B cell (primary cell): Measurements from ENCODE around the gene SFXN4. TPM values are rescaled to one million over a fixed set of nuclear protein-coding genes. Genes with fewer than 3 reads are reported as not detected.

Experiments
- ATAC-seq: fragments of 200-7000 bp; cut with Tn5 transposase; one replicate; pipeline ENCODE4 v1.10.0; 2021; ENCODE audit warnings: low read depth, mild to moderate bottlenecking, moderate number of reproducible peaks, moderate library complexity
- CTCF ChIA-PET: fragments of 350-600 bp; sonication (Branson Sonifier 250); formaldehyde crosslinking; loops from one replicate; lab custom pipeline; 2021; ENCODE audit warnings: antibody characterized with exemption, inconsistent platforms; lab: Charles Lee
- POLR2A ChIA-PET: fragments of 350-600 bp; sonication (Branson Sonifier 250); formaldehyde crosslinking; loops from one replicate; lab custom pipeline; 2021; ENCODE audit warnings: antibody characterized with exemption; lab: Charles Lee
- DNase-seq: peaks from one replicate; pipeline ENCODE4 v3.0.0; 2013
- H2AFZ ChIP-seq: 2 replicates; pipeline ENCODE4 v1.6.1; 2012; ENCODE audit warnings: mild to moderate bottlenecking, low read depth, low read length; ENCODE audit not compliant: insufficient read depth, poor library complexity, severe bottlenecking
- H3K27ac ChIP-seq, 2 donors: 1 replicate in 1 of 2; 2 replicates in 1 of 2; pipeline ENCODE4 v1.5.1; 2012 to 2013; ENCODE audit warnings: low read length in 2 of 2, mild to moderate bottlenecking in 2 of 2, moderate library complexity in 1 of 2
- H3K27me3 ChIP-seq, 4 experiments: fragments of 200-600 bp in 1 of 4; sonication (generic) in 1 of 4; replicated peaks in 1 of 4; 1 replicate in 2 of 4; 2 replicates in 2 of 4; pipeline versions ENCODE4 v1.6.1 to v1.7.0; 2013 to 2016; ENCODE audit warnings: low read length in 3 of 4, mild to moderate bottlenecking in 2 of 4, mixed read lengths in 1 of 4, moderate library complexity in 1 of 4; ENCODE audit not compliant: insufficient read depth in 4 of 4, control insufficient read depth in 3 of 4; ENCODE audit errors: control extremely low read depth in 1 of 4
- H3K36me3 ChIP-seq, 2 experiments: replicated peaks in 1 of 2; 1 replicate in 1 of 2; 2 replicates in 1 of 2; pipeline versions ENCODE4 v1.6.1 to v1.7.1; 2013; ENCODE audit warnings: low read length in 1 of 2; ENCODE audit not compliant: insufficient read depth in 2 of 2, control insufficient read depth in 1 of 2; ENCODE audit errors: control extremely low read depth in 1 of 2, extremely low read depth in 1 of 2
- H3K4me1 ChIP-seq, 2 donors: fragments of 200-600 bp in 1 of 2; sonication (generic) in 1 of 2; 1 replicate in 1 of 2; 2 replicates in 1 of 2; pipeline versions ENCODE4 v1.5.1 to v1.6.1; 2013 to 2017; ENCODE audit warnings: low read length in 2 of 2; ENCODE audit not compliant: control insufficient read depth in 2 of 2, insufficient read depth in 2 of 2
- H3K4me2 ChIP-seq: replicated peaks from 2 replicates; pipeline ENCODE3; 2012; ENCODE audit warnings: mild to moderate bottlenecking, low read depth, low read length; ENCODE audit not compliant: poor library complexity, severe bottlenecking
- H3K4me3 ChIP-seq, 5 experiments: fragments of 200-600 bp in 1 of 5; sonication (generic) in 1 of 5; 1 replicate in 3 of 5; 2 replicates in 2 of 5; pipeline versions ENCODE4 v1.5.1 to v1.7.0; 2011 to 2016; ENCODE audit warnings: low read length in 4 of 5, mild to moderate bottlenecking in 4 of 5, low read depth in 2 of 5, control low read depth in 1 of 5, moderate library complexity in 1 of 5; ENCODE audit not compliant: insufficient read depth in 1 of 5; ENCODE audit errors: control extremely low read depth in 1 of 5, extremely low read depth in 1 of 5
- H3K79me2 ChIP-seq: fragments of 200-600 bp; sonication (generic); one replicate; pipeline ENCODE4 v1.6.0; 2016; ENCODE audit warnings: low read length; ENCODE audit not compliant: control insufficient read depth, insufficient read depth
- H3K9ac ChIP-seq: fragments of 200-600 bp; sonication (generic); 2 replicates; pipeline ENCODE4 v1.6.1; 2017; ENCODE audit warnings: mild to moderate bottlenecking, low read length, moderate library complexity
- H3K9me3 ChIP-seq, 3 donors: one replicate each; pipeline versions ENCODE4 v1.6.1 to v1.7.1; 2013; ENCODE audit warnings: low read length in 2 of 3; ENCODE audit not compliant: control insufficient read depth in 2 of 3, insufficient read depth in 1 of 3; ENCODE audit errors: control extremely low read depth in 1 of 3
- H4K20me1 ChIP-seq: 2 replicates; pipeline ENCODE4 v1.6.0; 2012; ENCODE audit warnings: mild to moderate bottlenecking, low read length; ENCODE audit not compliant: insufficient read depth, control insufficient read depth, poor library complexity, severe bottlenecking
- H3K27ac Mint-ChIP-seq: one replicate; pipeline ENCODE4 v1.8.0; 2021; ENCODE audit warnings: mixed read lengths
- H3K27me3 Mint-ChIP-seq: one replicate; pipeline ENCODE4 v1.8.0; 2021; ENCODE audit warnings: mixed read lengths
- H3K4me1 Mint-ChIP-seq: one replicate; pipeline ENCODE4 v1.8.0; 2021; ENCODE audit warnings: mixed read lengths
- H3K4me3 Mint-ChIP-seq: one replicate; pipeline ENCODE4 v1.8.0; 2021; ENCODE audit warnings: mixed read lengths
- H3K9me3 Mint-ChIP-seq: one replicate; pipeline ENCODE4 v1.8.0; 2022; ENCODE audit warnings: mixed read lengths; ENCODE audit not compliant: insufficient read depth
- EZH2 ChIP-seq: IDR thresholded peaks from 2 replicates; pipeline ENCODE4 v1.6.1; 2012; ENCODE audit warnings: borderline replicate concordance, low read depth, mild to moderate bottlenecking, moderate library complexity, low read length; ENCODE audit not compliant: insufficient read depth, poor library complexity, severe bottlenecking
- WGBS: methylation state at CpG from one replicate; pipeline ENCODE4 v1.1.5; 2013; ENCODE audit warnings: missing lambda C conversion rate; ENCODE audit not compliant: insufficient coverage; 5-methylcytosine and 5-hydroxymethylcytosine counted together
- intact Hi-C: fragments of 100-400 bp; cut with micrococcal nuclease; formaldehyde crosslinking; loops from one replicate; pipeline ENCODE4 v1.10.0; 2022
- polyA plus RNA-seq: library from polyadenylated mRNA; depleted of rRNA; stranded (reverse); fragments of >200 nt; gene quantifications from 2 replicates; pipeline ENCODE4 v1.2.3, GENCODE V29; 2012
- total RNA-seq, 2 donors: library from RNA; stranded (reverse); fragments of 120-200 nt in 1 of 2; gene quantifications; 1 replicate in 1 of 2; 2 replicates in 1 of 2; pipeline versions ENCODE4 v1.2.3 to v1.2.4, GENCODE V29; 2013 to 2022
- TF ChIP-seq, protein P1 (sequence below): fragments of 200-600 bp; IDR thresholded peaks from one replicate; pipeline ENCODE4 v1.8.0; 2022; ENCODE audit warnings: antibody characterized with exemption, mild to moderate bottlenecking

SFXN4 gene
- total and polyA plus RNA-seq, 2 donors (not counting 1 experiment from before 2014, with no cell fraction given) = 9.8 to 15.4 TPM

DNA sequence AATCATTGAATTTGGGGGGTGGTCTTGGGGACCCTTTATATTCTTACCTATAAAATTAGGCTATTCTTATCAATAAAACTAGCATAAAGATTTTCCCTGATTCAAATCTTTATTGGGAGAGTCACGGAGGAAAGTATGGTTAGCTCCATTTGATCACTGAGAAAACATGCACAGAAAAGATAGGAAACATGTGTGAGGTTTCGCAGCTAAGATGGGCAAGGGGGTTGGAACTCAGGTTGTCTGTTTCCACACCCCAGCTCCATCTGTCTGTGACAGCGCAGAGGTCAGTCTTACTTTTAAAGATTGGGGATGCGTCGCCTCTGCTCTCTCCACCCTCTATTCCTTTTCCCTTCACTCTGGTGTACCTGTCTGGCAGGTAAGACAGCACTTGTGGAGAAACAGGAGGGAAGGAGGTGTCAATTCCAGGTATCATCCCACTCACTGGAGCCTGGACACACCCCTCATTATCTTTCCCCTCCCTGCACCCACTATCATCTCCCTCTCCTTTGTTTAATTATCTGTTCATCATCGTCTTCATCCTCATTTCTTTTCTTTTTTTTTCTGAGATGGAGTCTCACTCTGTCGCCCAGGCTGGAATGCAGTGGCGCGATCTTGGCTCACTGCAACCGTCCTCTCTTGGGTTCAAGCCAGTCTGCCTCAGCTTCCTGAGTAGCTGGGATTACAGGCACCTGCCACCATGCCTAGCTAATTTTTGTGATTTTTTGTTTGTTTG, 64.0 kb downstream of the SFXN4 start:
- H3K4me1 ChIP-seq = peaks cover 6 to 12% of the 10 kb centered on the region in 2 donors
- H3K9me3 ChIP-seq = no peaks in the 10 kb centered on the region
- ChIA-PET CTCF (no interaction called here), POLR2A (interaction anchor here (1.2 kb wide), 1 partner anchor 10 kb away, joined by 9 read pairs; no protein-coding TSS in a partner anchor)
- H3K27ac ChIP-seq = no peak overlapping the region
- peaks cover 8% of the 10 kb centered on the region for H4K20me1 ChIP-seq
- H3K4me3 ChIP-seq = no peak overlapping the region
- 91% methylated on average over 6 of the region's 10 CpGs for WGBS
- H3K4me2 ChIP-seq = no peak overlapping the region
- no peak for ATAC-seq
- intact Hi-C loops = loop anchor here (2.0 to 5.0 kb wide), 3 partner anchors 77 to 771 kb away; partner anchors contain the start of genes BAG3, MCMBP and PRDX3
- Mint-ChIP-seq H3K27ac (peak overlapping the region; percentile 74), H3K4me3 (no peak overlapping the region), H3K9me3 (no peaks in the 10 kb centered on the region), H3K4me1 (peaks cover 10% of the 10 kb centered on the region), H3K27me3 (no peaks in the 10 kb centered on the region)
- DNase-seq = no peak
- H3K79me2 ChIP-seq = peaks cover 7% of the 10 kb centered on the region
- H3K9ac ChIP-seq = no peak overlapping the region
- H3K36me3 ChIP-seq = no peaks in the 10 kb centered on the region
- H2AFZ ChIP-seq = no peak overlapping the region
- TF ChIP-seq, protein P1, sequence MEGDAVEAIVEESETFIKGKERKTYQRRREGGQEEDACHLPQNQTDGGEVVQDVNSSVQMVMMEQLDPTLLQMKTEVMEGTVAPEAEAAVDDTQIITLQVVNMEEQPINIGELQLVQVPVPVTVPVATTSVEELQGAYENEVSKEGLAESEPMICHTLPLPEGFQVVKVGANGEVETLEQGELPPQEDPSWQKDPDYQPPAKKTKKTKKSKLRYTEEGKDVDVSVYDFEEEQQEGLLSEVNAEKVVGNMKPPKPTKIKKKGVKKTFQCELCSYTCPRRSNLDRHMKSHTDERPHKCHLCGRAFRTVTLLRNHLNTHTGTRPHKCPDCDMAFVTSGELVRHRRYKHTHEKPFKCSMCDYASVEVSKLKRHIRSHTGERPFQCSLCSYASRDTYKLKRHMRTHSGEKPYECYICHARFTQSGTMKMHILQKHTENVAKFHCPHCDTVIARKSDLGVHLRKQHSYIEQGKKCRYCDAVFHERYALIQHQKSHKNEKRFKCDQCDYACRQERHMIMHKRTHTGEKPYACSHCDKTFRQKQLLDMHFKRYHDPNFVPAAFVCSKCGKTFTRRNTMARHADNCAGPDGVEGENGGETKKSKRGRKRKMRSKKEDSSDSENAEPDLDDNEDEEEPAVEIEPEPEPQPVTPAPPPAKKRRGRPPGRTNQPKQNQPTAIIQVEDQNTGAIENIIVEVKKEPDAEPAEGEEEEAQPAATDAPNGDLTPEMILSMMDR = no peak
- TF ChIP-seq EZH2 = no peak
- H3K27me3 ChIP-seq = no peaks in the 10 kb centered on the region
